Measurements from ENCODE around the gene SERPINA1.
A peak's percentile ranks its signal among the peaks of the same experiment; 100 is the strongest.
"Not testable (repeated sequence)": the region's sequence is repeated elsewhere in the genome, so short reads cannot be mapped to it uniquely, and the experiment has no call there.

SERPINA1 gene

DNA sequence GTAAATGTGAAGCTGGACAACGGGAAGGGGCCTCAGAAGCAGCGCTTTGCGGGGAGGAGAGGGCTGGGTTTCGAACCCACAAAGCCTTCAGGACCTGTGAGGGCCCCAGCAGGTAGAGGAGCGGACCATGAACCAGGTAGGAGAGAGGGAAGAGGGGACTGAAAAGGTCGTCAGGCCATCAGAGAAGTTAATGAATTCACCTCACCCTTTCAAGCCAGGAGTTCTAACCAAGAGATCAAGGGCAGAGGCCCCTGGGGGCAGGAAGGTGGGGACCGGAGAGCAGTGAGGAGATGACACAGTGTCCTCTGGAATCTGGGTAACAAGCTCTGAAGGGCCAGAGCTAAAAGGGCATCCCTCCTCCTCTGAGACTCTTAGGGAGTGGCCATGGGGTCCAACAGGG lies 19.4 kb downstream of the SERPINA1 start:
- DNase-seq: no peak

- DNase-seq: no peak
These were observed 20.2 kb downstream of the SERPINA1 start for GRCh38 chr14:94368243-94368590.

GRCh38 chr14:94367347-94368242 lies 20.8 kb downstream of the SERPINA1 start:
- DNase-seq: no peak

DNA sequence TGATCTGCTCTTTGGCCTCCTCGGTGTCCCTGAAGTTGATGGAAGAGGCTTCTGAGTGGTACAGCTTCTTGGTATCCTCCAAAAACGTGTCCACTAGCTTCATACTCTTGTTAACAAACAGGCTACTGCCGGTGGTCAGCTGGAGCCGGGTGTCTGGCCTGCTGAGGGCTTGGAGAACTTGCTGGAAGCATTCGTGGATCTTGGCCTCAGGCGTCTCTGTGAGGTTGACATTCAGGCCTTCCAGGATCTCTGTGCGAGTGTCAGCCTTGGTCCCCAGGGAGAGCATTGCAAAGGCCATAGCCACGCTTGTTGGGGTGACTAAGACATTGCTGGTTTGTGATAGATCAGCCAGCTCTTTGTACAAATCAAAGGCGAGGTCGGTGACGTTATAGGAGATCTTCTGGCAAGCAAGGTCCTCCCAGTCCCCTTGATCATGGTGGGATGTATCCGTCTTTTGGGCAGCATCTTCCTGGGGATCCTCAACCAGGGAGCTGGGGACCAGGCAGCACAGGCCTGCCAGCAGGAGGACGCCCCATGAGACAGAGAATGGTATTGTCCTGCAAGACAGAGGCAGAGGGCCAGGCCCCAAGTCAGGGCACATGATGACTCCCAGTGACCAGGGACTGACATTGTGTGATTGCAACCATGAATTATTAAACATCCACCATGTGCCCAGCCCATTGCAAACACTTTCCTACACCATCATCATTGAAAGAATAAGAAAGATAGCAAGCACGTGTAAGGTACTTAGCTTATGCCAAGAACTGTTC lies 22.1 kb downstream of the SERPINA1 start, which contains the start of gene SERPINA2:
Gene SERPINA2 (minus strand): TSS at position 553 of the 770 bp plus-strand sequence.
- no peak for DNase-seq

DNA sequence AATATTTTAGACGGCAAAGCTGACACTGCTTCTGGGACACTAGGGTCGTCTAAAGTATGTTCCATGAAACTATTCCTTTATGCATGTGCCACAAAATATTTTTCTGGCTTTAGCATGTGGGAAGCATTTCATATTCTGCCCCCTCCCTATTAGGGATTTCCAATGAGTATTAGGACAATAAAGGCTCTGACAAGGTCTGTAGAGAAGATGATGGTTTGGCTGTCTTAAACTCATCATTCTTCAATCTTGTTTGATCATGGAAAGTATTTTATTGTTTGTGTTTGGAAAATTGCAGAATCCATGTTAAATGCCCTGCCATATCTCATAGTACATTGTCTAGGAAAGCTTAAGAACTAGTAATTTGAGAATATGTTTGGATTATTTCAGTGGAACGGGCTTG lies 22.8 kb downstream of the SERPINA1 start:
- no peak for DNase-seq

DNA sequence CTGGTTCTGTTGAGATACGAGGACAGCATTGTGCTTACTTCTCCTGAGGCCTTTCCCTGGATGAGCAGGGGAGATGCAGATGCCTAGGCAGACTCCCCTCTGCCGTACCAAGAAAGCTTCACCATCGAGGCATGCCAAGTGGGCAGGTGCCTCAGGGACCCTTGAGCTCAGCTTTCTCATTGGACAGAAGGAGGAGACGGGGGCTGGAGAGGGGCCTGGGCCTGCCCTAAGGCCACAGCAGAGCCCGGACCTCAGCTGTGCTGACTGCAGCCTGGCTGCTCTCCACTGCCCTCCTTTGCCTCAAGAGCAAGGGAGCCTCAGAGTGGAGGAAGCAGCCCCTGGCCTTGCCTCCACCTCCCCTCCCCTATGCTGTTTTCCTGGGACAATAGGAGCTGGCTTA lies 23.4 kb downstream of the SERPINA1 start:
- DNase-seq: no peak

- DNase-seq: no peak
These were observed 24.4 kb downstream of the SERPINA1 start for GRCh38 chr14:94364037-94364436.

- DNase-seq: no peak
These were observed 25.2 kb downstream of the SERPINA1 start for GRCh38 chr14:94363151-94363624.

- no peak for DNase-seq
These were observed 25.7 kb downstream of the SERPINA1 start for GRCh38 chr14:94362614-94363133.

DNA sequence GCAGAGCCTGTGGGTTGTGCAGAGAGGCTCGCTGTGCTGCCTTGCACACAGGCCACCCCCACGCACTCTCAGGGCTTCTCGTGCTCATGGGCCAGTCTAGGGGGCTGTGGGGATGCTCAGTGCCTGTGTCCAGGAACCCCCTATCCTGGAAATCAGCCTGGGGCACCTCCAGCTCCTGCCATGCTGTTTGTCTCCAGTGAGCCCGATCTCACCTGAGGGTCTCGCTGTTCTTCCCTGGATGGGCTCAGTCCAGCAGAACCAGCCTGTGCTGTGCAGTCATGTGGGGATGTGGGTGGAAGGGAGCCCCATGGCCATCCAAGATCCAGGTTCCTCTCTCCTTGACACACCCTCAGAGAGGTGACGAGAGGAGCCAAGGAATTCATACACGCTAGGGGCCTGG lies 26.7 kb downstream of the SERPINA1 start:
- no peak for DNase-seq

DNA sequence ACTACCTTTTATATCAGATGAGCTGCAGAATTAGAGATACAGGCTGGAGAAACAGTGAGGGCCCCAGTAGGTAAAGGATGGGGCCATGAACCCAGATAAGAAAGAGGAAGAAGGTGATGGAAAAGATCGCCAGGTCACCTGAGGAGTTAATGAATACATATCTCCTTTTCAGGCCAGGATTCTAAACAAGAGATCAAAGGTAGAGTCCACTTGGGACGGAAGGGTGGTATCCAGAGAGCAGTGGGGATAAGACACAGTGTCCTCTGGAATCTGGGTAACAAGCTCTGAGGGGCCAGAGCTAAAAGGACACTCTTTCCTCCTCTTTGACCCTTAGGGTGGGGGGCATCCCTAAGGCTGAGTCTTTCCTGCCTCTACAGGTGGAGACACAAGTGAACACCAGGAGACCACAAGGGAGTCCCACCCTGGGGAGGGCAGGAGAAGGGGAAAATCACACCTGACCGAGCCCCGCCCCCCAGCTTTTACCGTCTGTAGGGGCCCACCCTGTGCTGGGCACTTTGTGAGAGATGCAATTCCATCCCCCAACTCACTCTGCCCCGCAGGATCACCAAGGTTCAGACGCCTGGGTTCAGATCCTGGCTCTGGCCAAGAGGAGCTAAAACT lies 27.3 kb downstream of the SERPINA1 start:
- DNase-seq: no peak

- DNase-seq: no peak
These were observed 31.2 kb downstream of the SERPINA1 start for GRCh38 chr14:94357166-94357565.

DNA sequence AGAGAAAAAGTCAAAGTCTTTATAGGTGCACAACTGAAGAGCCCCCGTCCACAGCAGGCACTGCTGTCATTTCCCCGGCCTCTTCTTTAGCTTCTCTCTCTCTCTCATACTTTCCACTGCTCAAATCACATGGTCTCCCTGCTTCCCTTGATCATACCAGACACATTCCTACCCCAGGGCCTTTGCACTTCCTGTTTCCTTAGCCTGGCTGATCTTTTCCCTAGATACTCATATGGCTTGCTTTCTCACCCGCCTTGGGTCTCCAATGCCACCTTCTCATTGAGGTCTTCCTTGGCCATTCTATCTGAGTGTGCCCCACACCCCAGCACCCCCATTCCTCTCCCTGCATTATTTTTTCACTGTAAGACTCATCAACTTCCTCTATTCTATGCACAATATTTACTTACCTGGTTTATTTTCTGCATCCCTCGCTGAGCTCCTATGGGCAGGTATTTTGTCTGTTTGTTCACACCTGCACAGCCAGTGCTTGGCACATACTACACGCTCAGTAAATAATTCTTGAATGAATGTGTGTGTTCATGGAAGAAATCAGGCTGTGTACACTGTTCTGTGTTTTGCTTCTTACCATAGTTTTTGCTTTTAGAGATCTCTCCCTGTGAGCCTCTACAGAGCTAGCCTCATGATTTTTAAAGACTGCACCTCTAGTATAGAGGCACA lies 31.9 kb downstream of the SERPINA1 start:
- no peak for DNase-seq

DNA sequence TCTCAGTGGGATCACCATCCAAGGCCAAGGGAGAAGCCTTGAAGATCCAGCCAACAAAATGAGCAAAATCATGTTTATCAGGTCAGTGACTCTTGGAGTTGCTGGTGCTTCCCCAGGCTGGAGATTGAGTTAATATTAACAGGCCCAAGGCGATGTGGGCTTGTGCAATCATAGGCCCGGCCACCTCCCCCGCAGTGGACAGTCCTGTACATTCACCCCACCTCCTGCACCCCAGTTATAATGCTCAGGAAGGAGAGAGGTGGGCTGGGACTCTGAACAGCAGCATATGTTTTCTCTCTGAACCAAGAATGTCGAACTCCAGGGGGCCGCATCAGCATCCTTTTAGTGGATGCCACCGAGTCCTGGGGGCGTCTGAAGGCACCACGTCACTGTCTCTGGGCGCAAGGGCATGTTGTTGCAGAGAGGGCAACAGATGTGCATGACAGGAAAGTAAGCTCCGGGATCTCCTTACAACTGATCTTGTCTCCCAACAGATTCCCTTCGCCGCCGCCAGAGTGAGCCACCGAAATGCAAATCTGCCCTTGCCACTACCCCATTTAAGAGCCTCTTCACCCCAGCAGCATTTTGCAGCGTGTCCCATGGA lies 33.1 kb downstream of the SERPINA1 start:
- DNase-seq: peak; percentile 49

- no peak for DNase-seq
These were observed 33.7 kb downstream of the SERPINA1 start for GRCh38 chr14:94354638-94355185.

GRCh38 chr14:94354190-94354589 lies 34.2 kb downstream of the SERPINA1 start:
- not testable (repeated sequence) for DNase-seq

GRCh38 chr14:94349276-94349675 lies 39.1 kb downstream of the SERPINA1 start:
- no peak for DNase-seq

GRCh38 chr14:94348836-94349235 lies 39.6 kb downstream of the SERPINA1 start:
- no peak for DNase-seq

DNA sequence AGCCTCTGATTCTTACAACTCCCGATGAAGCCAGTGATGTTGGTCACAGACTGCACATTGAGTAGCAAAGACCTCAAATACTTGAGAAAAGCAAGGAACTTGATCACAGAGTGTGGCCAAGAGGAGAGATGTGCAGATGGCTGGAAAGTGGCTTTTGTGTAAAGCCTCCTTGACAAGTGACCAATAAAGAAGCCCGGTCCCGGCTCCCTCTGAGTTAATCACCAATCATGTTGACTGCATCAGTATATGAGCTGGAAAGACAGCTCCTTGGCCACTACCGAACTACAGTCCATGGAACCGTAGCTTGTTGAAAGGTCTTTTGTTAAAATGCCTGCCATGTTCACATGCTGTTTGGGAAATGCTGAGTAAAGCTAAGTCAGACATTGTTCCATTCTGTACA lies 41.6 kb downstream of the SERPINA1 start:
- no peak for DNase-seq

DNA sequence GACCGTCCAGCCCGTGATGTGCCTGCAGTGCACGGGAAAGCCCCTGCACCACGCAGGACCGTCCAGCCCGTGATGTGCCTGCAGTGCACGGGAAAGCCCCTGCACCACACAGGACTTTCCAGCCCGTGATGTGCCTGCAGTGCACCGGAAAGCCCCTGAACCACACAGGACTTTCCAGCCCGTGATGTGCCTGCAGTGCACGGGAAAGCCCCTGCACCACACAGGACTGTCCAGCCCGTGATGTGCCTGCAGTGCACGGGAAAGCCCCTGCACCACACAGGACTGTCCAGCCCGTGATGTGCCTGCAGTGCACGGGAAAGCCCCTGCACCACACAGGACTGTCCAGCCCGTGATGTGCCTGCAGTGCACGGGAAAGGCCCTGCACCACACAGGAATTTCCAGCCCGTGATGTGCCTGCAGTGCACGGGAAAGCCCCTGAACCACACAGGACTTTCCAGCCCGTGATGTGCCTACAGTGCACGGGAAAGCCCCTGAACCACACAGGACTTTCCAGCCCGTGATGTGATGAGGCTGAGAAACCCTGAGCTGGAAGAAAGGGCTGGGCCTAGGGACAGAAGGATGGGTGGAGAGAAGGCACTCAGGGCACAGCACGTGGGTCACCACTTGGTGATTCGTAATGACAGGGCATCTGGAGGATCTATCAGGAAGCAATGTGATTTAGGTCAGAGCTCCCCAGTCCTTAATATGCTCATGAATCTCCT lies 42.2 kb downstream of the SERPINA1 start:
- DNase-seq: peak; percentile 35

Data from fibroblast of skin of right quadriceps (primary cell).